NCI-H748 treated with DMSO at 0.1 percent for 48 hours (cell line): ENCODE data around the gene RAB40B.
A peak's percentile ranks its signal among the peaks of the same experiment; 100 is the strongest.

ENCODE experiments used
- DNase-seq: peaks from one replicate; lab custom pipeline; 2025; lab: John Stamatoyannopoulos, UW

Gene RAB40B

GRCh38 chr17:82649501-82650261, 48.8 kb downstream of the RAB40B start:
- no peak for DNase-seq

GRCh38 chr17:82648742-82649331, 49.7 kb downstream of the RAB40B start:
- peak; percentile 19 for DNase-seq

- peak; percentile 80 for DNase-seq
These were observed 50.3 kb downstream of the RAB40B start, which contains the start of gene WDR45B for GRCh38 chr17:82648165-82648668. Gene WDR45B, minus strand, starts transcription at chr17:82648444. Its CDS starts 104 bp downstream, at chr17:82648340.

GRCh38 chr17:82647593-82648164, 50.8 kb downstream of the RAB40B start:
- DNase-seq: no peak

GRCh38 chr17:82645516-82645915, 53.0 kb downstream of the RAB40B start:
- no peak for DNase-seq

- DNase-seq: no peak
These were observed 54.4 kb downstream of the RAB40B start for GRCh38 chr17:82644148-82644547.

GRCh38 chr17:82642022-82642421, 56.5 kb downstream of the RAB40B start:
- no peak for DNase-seq

GRCh38 chr17:82640036-82640435, 58.5 kb downstream of the RAB40B start:
- no peak for DNase-seq

GRCh38 chr17:82639628-82640027, 58.9 kb downstream of the RAB40B start:
- no peak for DNase-seq

- no peak for DNase-seq
These were observed 60.2 kb downstream of the RAB40B start for GRCh38 chr17:82638183-82638773.

GRCh38 chr17:82636626-82637598, 61.6 kb downstream of the RAB40B start:
- peak; percentile 99 for DNase-seq

GRCh38 chr17:82633343-82633742, 65.2 kb downstream of the RAB40B start:
- DNase-seq: no peak

- no peak for DNase-seq
These were observed 66.0 kb downstream of the RAB40B start for GRCh38 chr17:82632451-82632850.

GRCh38 chr17:82631544-82631943, 67.0 kb downstream of the RAB40B start:
- DNase-seq: no peak

GRCh38 chr17:82630212-82630611, 68.3 kb downstream of the RAB40B start:
- DNase-seq: no peak

- no peak for DNase-seq
These were observed 68.8 kb downstream of the RAB40B start for GRCh38 chr17:82629748-82630147.

GRCh38 chr17:82627405-82627804, 71.1 kb downstream of the RAB40B start:
- no peak for DNase-seq

GRCh38 chr17:82623707-82624106, 74.8 kb downstream of the RAB40B start:
- DNase-seq: no peak

- DNase-seq: no peak
These were observed 78.9 kb downstream of the RAB40B start for GRCh38 chr17:82619641-82620040.

- no peak for DNase-seq
These were observed 79.3 kb downstream of the RAB40B start for GRCh38 chr17:82619211-82619610.

GRCh38 chr17:82616021-82616711, 82.3 kb downstream of the RAB40B start:
- no peak for DNase-seq
